Mucosa of rectum (tissue), 2 donors: ENCODE data around the gene TCF7L1.
A peak's percentile ranks its signal among the peaks of the same experiment; 100 is the strongest.

Source experiments
- H3K27ac ChIP-seq, 2 donors: one replicate each; pipeline ENCODE4 v1.7.0; 2013; ENCODE audit warnings: inconsistent platforms in 2 of 2, low read depth in 2 of 2, low read length in 2 of 2
- H3K27me3 ChIP-seq, 2 donors: one replicate each; pipeline ENCODE4 v1.7.0; 2013; ENCODE audit warnings: low read length in 2 of 2; ENCODE audit not compliant: control insufficient read depth in 2 of 2, insufficient read depth in 2 of 2
- H3K36me3 ChIP-seq, 2 donors: one replicate each; pipeline ENCODE4 v1.7.0; 2013; ENCODE audit warnings: low read length in 2 of 2; ENCODE audit not compliant: control insufficient read depth in 2 of 2, insufficient read depth in 2 of 2
- H3K4me1 ChIP-seq, 2 donors: one replicate each; pipeline ENCODE4 v1.7.0; 2013; ENCODE audit warnings: low read length in 2 of 2, mild to moderate bottlenecking in 1 of 2; ENCODE audit not compliant: control insufficient read depth in 2 of 2, insufficient read depth in 2 of 2
- H3K4me3 ChIP-seq, 2 donors: one replicate each; pipeline ENCODE4 v1.7.0; 2013; ENCODE audit warnings: low read length in 2 of 2
- H3K9ac ChIP-seq, 2 donors: one replicate each; pipeline ENCODE4 v1.7.0; 2013; ENCODE audit warnings: low read length in 2 of 2, low read depth in 1 of 2, mild to moderate bottlenecking in 1 of 2
- H3K9me3 ChIP-seq, 2 donors: one replicate each; pipeline ENCODE4 v1.7.0; 2013; ENCODE audit warnings: low read length in 2 of 2; ENCODE audit not compliant: control insufficient read depth in 2 of 2
- donor health status: healthy.
- donor health status: Normal muscosa, but diverticular disease.

The TCF7L1 gene

DNA sequence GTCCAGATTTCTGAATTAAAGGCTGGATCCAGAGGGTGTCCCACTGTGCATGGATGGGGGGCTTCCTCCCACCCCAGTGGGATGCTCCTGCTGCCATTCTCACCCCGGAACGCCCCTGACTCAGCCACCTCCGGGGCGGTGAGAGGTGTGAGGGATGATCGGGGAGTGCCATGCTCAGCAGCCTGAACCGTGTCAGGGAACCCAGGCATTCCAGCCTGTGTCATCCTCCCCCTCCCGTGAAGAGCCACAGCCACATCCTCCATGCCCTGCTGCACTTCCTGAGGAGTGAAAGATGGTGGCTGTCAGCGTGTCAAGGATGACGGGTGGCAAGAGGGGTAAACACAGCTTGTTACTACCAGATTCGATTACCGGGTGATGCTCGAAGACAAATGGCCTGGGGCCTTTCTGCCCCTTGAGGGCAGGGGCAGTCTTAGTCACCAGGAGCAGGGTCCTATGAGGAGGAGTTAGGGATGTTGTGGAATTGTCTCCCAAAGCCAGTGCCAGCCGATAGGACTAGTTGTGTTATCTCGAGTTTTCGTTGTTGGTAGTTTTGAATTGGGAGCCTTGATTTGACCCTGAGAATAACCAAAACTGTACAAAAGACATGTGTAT lies 80.8 kb downstream of the TCF7L1 start:
- H3K4me1 ChIP-seq: no peaks in the 10 kb centered on the region
- H3K4me3 ChIP-seq: no peak overlapping the region
- no peaks in the 10 kb centered on the region for H3K36me3 ChIP-seq
- no peaks in the 10 kb centered on the region for H3K9me3 ChIP-seq
- no peaks in the 10 kb centered on the region for H3K27me3 ChIP-seq
- H3K9ac ChIP-seq: no peak overlapping the region
- no peak overlapping the region for H3K27ac ChIP-seq

- Histone ChIP-seq H3K9me3 (no peaks in the 10 kb centered on the region), H3K4me1 (no peaks in the 10 kb centered on the region), H3K9ac (no peak overlapping the region), H3K27ac (no peak overlapping the region), H3K27me3 (no peaks in the 10 kb centered on the region), H3K4me3 (no peak overlapping the region), H3K36me3 (no peaks in the 10 kb centered on the region)
Observed at GRCh38 chr2:85215081-85215447, 81.9 kb downstream of the TCF7L1 start.

- no peaks in the 10 kb centered on the region for H3K9me3 ChIP-seq
- no peaks in the 10 kb centered on the region for H3K4me1 ChIP-seq
- H3K4me3 ChIP-seq: no peak overlapping the region
- no peak overlapping the region for H3K9ac ChIP-seq
- no peaks in the 10 kb centered on the region for H3K27me3 ChIP-seq
- H3K27ac ChIP-seq: peak overlapping the region in 1 of 2 donors; percentile 48
- H3K36me3 ChIP-seq: no peaks in the 10 kb centered on the region
Observed at GRCh38 chr2:85215448-85216401, 82.5 kb downstream of the TCF7L1 start.

GRCh38 chr2:85216927-85217326 lies 83.7 kb downstream of the TCF7L1 start:
- H3K27ac ChIP-seq: no peak overlapping the region
- no peak overlapping the region for H3K9ac ChIP-seq
- H3K9me3 ChIP-seq: no peaks in the 10 kb centered on the region
- no peaks in the 10 kb centered on the region for H3K4me1 ChIP-seq
- H3K36me3 ChIP-seq: no peaks in the 10 kb centered on the region
- no peak overlapping the region for H3K4me3 ChIP-seq
- H3K27me3 ChIP-seq: no peaks in the 10 kb centered on the region

GRCh38 chr2:85221067-85221691 lies 88.0 kb downstream of the TCF7L1 start:
- Histone ChIP-seq H3K4me1 (no peaks in the 10 kb centered on the region), H3K9ac (no peak overlapping the region), H3K36me3 (no peaks in the 10 kb centered on the region), H3K27ac (no peak overlapping the region), H3K4me3 (no peak overlapping the region), H3K9me3 (no peaks in the 10 kb centered on the region), H3K27me3 (no peaks in the 10 kb centered on the region)

- Histone ChIP-seq H3K27ac (no peak overlapping the region), H3K27me3 (no peaks in the 10 kb centered on the region), H3K36me3 (no peaks in the 10 kb centered on the region), H3K9ac (no peak overlapping the region), H3K9me3 (no peaks in the 10 kb centered on the region), H3K4me3 (no peak overlapping the region), H3K4me1 (no peaks in the 10 kb centered on the region)
Observed at GRCh38 chr2:85222792-85223191, 89.6 kb downstream of the TCF7L1 start.

DNA sequence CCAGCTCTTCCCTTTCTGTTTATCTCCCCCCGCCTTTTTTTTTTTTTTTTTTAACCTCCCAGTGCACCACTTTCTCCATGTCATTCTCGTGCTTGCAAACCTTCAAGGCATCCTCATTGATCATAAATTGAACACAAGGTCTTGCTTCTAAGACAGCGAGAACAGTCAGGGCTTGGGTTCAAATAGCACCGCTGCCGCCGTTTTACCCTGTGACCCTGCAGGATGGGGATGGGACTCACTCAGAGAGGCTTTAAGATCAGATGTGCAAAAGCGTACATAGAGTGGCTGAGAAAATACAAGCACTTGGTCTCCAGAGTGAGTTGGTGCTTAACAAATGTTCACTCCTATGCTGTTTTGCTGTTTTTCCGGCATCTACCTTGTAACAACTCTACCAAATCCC lies 93.6 kb downstream of the TCF7L1 start:
- Histone ChIP-seq H3K36me3 (no peaks in the 10 kb centered on the region), H3K9me3 (no peaks in the 10 kb centered on the region), H3K9ac (no peak overlapping the region), H3K4me1 (no peaks in the 10 kb centered on the region), H3K27me3 (no peaks in the 10 kb centered on the region), H3K27ac (no peak overlapping the region), H3K4me3 (no peak overlapping the region)

DNA sequence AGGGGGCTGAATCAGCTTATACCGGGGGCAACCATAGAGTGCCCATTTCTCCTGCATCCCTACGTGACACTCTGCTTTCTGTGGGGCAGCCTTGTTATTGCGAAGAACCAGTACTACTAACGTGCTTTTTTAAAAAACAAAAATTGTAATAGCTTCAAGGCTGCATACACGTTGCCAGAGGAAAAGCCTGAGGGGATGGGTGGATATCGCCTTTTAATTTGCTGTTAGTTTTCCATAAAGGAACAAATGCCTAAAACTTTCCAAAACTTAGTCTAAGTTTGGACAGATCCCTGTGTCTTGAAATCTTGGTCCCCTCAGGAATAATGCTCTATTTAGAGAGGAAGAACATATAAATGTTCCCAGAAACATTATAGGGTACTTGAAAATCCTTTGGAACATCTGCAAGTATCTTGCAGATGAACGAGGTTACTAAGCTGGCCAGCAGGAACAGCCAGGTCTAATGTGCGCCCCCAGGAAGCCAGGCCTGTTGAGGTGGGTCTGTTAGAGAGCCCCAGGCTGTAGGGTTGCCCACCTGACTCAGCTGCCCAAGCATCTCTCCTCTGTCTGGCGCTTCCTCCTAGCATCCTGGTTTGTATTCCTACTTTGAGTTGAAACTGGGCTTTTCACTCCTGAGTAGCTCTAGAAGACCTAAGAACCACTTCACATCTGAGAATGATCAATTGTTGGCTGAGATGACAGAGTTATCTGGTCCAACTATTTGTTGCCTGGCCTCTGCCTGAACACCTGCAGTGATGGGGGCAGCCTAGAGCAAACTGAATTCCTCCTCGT lies 97.7 kb downstream of the TCF7L1 start:
- no peaks in the 10 kb centered on the region for H3K9me3 ChIP-seq
- no peak overlapping the region for H3K9ac ChIP-seq
- no peak overlapping the region for H3K4me3 ChIP-seq
- no peak overlapping the region for H3K27ac ChIP-seq
- H3K36me3 ChIP-seq: no peaks in the 10 kb centered on the region
- H3K27me3 ChIP-seq: no peaks in the 10 kb centered on the region
- H3K4me1 ChIP-seq: no peaks in the 10 kb centered on the region

DNA sequence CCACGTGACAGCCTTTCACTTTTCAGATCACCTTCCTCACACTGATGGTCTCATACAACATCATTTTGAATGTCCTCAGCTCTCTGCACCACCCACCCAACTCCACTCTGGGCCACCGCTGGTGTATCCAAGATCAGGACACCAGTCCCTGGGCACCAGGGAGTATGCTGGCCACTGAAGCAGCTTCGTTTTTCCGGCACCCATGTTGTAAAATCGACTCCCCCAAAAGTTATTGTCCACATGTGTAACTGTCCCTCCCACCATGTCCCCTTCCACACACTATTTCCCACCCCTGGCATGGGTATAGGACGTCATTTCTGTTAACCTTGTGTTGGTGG lies 98.2 kb downstream of the TCF7L1 start:
- no peak overlapping the region for H3K9ac ChIP-seq
- H3K4me3 ChIP-seq: no peak overlapping the region
- no peaks in the 10 kb centered on the region for H3K4me1 ChIP-seq
- no peaks in the 10 kb centered on the region for H3K9me3 ChIP-seq
- H3K36me3 ChIP-seq: no peaks in the 10 kb centered on the region
- no peaks in the 10 kb centered on the region for H3K27me3 ChIP-seq
- H3K27ac ChIP-seq: no peak overlapping the region

- no peaks in the 10 kb centered on the region for H3K27me3 ChIP-seq
Observed at GRCh38 chr2:85231952-85232351, 98.8 kb downstream of the TCF7L1 start.

More at GRCh38 chr2:85231952-85232351, 98.8 kb downstream of the TCF7L1 start:
- Histone ChIP-seq H3K36me3 (no peaks in the 10 kb centered on the region), H3K4me3 (no peak overlapping the region), H3K27ac (no peak overlapping the region), H3K4me1 (no peaks in the 10 kb centered on the region), H3K9me3 (no peaks in the 10 kb centered on the region), H3K9ac (no peak overlapping the region)
